Activated naive CD4-positive, alpha-beta T cell treated with anti-CD3 and anti-CD28 coated beads, Interleukin-2, amount 50 U/mL, for 24 hours (primary cell): Measurements from ENCODE around the gene NLRC5.

Source experiments
- H3K27ac Mint-ChIP-seq: one replicate; pipeline ENCODE4 v1.8.0; 2021; ENCODE audit warnings: mild to moderate bottlenecking, mixed read lengths
- H3K27me3 Mint-ChIP-seq: one replicate; pipeline ENCODE4 v1.8.0; 2021; ENCODE audit warnings: mixed read lengths
- H3K36me3 Mint-ChIP-seq: one replicate; pipeline ENCODE4 v1.8.0; 2021; ENCODE audit warnings: mixed read lengths
- H3K4me1 Mint-ChIP-seq: one replicate; pipeline ENCODE4 v1.8.0; 2021; ENCODE audit warnings: mixed read lengths
- H3K4me3 Mint-ChIP-seq: one replicate; pipeline ENCODE4 v1.8.0; 2021; ENCODE audit warnings: mild to moderate bottlenecking, mixed read lengths
- H3K9me3 Mint-ChIP-seq: one replicate; pipeline ENCODE4 v1.8.0; 2021; ENCODE audit warnings: mixed read lengths

Gene NLRC5

DNA sequence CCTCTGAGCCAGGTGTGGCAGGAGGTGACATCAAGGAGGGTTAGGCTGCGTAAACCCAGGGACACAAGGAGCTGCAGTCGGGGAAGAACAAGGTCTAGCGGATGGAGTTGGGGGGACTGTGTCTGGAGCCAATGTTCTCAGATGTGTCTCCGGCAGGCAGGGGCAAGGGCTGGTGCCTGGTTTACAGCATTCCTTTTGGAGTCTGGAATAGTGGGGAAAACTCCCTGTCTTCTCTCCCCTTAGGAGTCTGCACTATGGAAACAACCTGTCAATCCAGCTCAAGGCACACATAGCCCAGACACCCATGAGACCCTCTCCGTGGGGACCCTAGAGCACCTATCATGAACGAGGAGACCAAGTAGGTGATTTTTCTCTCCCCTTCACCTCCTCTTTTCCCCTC is 27.5 kb downstream of the NLRC5 start:
- H3K27ac Mint-ChIP-seq: peak overlapping the region; percentile 99
- peaks cover 40% of the 10 kb centered on the region for H3K36me3 Mint-ChIP-seq
- H3K27me3 Mint-ChIP-seq: no peaks in the 10 kb centered on the region
- H3K4me1 Mint-ChIP-seq: peaks cover 90% of the 10 kb centered on the region
- H3K4me3 Mint-ChIP-seq: peak overlapping the region; percentile 75
- H3K9me3 Mint-ChIP-seq: no peaks in the 10 kb centered on the region

DNA sequence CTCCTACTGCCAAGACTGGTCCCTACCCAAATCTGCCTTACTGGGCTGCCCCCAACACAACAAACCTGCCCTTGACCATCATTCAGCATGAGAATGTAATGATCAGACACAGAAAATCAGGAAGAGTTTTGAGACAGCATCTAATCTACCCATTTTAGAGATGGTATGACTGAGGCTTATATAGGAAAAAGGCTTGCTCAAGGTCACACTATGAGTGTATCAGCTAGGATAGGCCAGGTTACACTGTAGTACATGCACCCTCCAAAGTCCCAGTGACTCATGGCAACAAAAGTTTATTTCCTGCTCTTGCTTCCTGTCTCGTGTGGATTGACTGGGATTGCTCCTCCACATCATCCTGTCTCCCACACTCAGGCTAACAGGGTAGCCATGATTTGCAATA is 27.9 kb downstream of the NLRC5 start:
- peaks cover 90% of the 10 kb centered on the region for H3K4me1 Mint-ChIP-seq
- peaks cover 38% of the 10 kb centered on the region for H3K36me3 Mint-ChIP-seq
- H3K9me3 Mint-ChIP-seq: no peaks in the 10 kb centered on the region
- H3K27ac Mint-ChIP-seq: peak overlapping the region; percentile 90
- H3K4me3 Mint-ChIP-seq: peak overlapping the region; percentile 24
- no peaks in the 10 kb centered on the region for H3K27me3 Mint-ChIP-seq

- H3K27me3 Mint-ChIP-seq: no peaks in the 10 kb centered on the region
- H3K4me1 Mint-ChIP-seq: peaks cover 91% of the 10 kb centered on the region
- H3K4me3 Mint-ChIP-seq: no peak overlapping the region
- no peaks in the 10 kb centered on the region for H3K9me3 Mint-ChIP-seq
- H3K27ac Mint-ChIP-seq: peak overlapping the region; percentile 53
- peaks cover 45% of the 10 kb centered on the region for H3K36me3 Mint-ChIP-seq
Measured at GRCh38 chr16:57019746-57020145, 30.4 kb downstream of the NLRC5 start.

GRCh38 chr16:57020651-57021050 is 31.3 kb downstream of the NLRC5 start:
- Mint-ChIP-seq H3K27ac (peak overlapping the region; percentile 65), H3K36me3 (peaks cover 45% of the 10 kb centered on the region), H3K4me3 (no peak overlapping the region), H3K4me1 (peaks cover 93% of the 10 kb centered on the region), H3K9me3 (no peaks in the 10 kb centered on the region), H3K27me3 (no peaks in the 10 kb centered on the region)

- Mint-ChIP-seq H3K27me3 (no peaks in the 10 kb centered on the region), H3K4me3 (peak overlapping the region; percentile 37), H3K36me3 (peaks cover 40% of the 10 kb centered on the region), H3K4me1 (peaks cover 95% of the 10 kb centered on the region), H3K9me3 (no peaks in the 10 kb centered on the region), H3K27ac (peak overlapping the region; percentile 53)
Measured at GRCh38 chr16:57021757-57022156, 32.4 kb downstream of the NLRC5 start.

GRCh38 chr16:57022445-57022844 is 33.1 kb downstream of the NLRC5 start:
- Mint-ChIP-seq H3K27me3 (no peaks in the 10 kb centered on the region), H3K4me3 (no peak overlapping the region), H3K27ac (peak overlapping the region; percentile 62), H3K9me3 (no peaks in the 10 kb centered on the region), H3K4me1 (peaks cover 95% of the 10 kb centered on the region), H3K36me3 (peaks cover 40% of the 10 kb centered on the region)

GRCh38 chr16:57023541-57024249 is 34.3 kb downstream of the NLRC5 start:
- H3K4me1 Mint-ChIP-seq: peaks cover 88% of the 10 kb centered on the region
- no peaks in the 10 kb centered on the region for H3K9me3 Mint-ChIP-seq
- no peaks in the 10 kb centered on the region for H3K27me3 Mint-ChIP-seq
- peak overlapping the region; percentile 58 for H3K4me3 Mint-ChIP-seq
- H3K27ac Mint-ChIP-seq: peak overlapping the region; percentile 83
- peaks cover 31% of the 10 kb centered on the region for H3K36me3 Mint-ChIP-seq

- peak overlapping the region; percentile 26 for H3K4me3 Mint-ChIP-seq
- peak overlapping the region; percentile 70 for H3K27ac Mint-ChIP-seq
- no peaks in the 10 kb centered on the region for H3K27me3 Mint-ChIP-seq
- H3K4me1 Mint-ChIP-seq: peaks cover 80% of the 10 kb centered on the region
- no peaks in the 10 kb centered on the region for H3K9me3 Mint-ChIP-seq
- peaks cover 33% of the 10 kb centered on the region for H3K36me3 Mint-ChIP-seq
Measured at GRCh38 chr16:57024894-57025680, 35.7 kb downstream of the NLRC5 start.

- no peaks in the 10 kb centered on the region for H3K27me3 Mint-ChIP-seq
- peak overlapping the region; percentile 83 for H3K27ac Mint-ChIP-seq
- peaks cover 32% of the 10 kb centered on the region for H3K36me3 Mint-ChIP-seq
- H3K9me3 Mint-ChIP-seq: no peaks in the 10 kb centered on the region
- no peak overlapping the region for H3K4me3 Mint-ChIP-seq
- peaks cover 78% of the 10 kb centered on the region for H3K4me1 Mint-ChIP-seq
Measured at GRCh38 chr16:57025941-57026777, 36.8 kb downstream of the NLRC5 start.

DNA sequence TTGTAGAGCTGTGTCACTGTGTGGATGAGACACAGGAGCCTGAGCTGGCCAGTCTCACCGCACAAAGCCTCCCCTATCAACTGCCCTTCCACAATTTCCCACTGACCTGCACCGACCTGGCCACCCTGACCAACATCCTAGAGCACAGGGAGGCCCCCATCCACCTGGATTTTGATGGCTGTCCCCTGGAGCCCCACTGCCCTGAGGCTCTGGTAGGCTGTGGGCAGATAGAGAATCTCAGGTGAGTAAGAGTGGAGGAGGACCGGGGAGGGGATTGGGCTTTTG is 37.4 kb downstream of the NLRC5 start:
- Mint-ChIP-seq H3K4me1 (peaks cover 78% of the 10 kb centered on the region), H3K36me3 (peaks cover 32% of the 10 kb centered on the region)

GRCh38 chr16:57027067-57027466 is 37.7 kb downstream of the NLRC5 start:
- H3K9me3 Mint-ChIP-seq: no peaks in the 10 kb centered on the region
- H3K27me3 Mint-ChIP-seq: no peaks in the 10 kb centered on the region
- H3K27ac Mint-ChIP-seq: peak overlapping the region; percentile 83
- no peak overlapping the region for H3K4me3 Mint-ChIP-seq
- peaks cover 30% of the 10 kb centered on the region for H3K36me3 Mint-ChIP-seq
- peaks cover 78% of the 10 kb centered on the region for H3K4me1 Mint-ChIP-seq

More for the DNA sequence above, 37.4 kb downstream of the NLRC5 start:
- Mint-ChIP-seq H3K27me3 (no peaks in the 10 kb centered on the region), H3K9me3 (no peaks in the 10 kb centered on the region), H3K4me3 (no peak overlapping the region), H3K27ac (peak overlapping the region; percentile 83)

- Mint-ChIP-seq H3K9me3 (no peaks in the 10 kb centered on the region), H3K36me3 (peaks cover 26% of the 10 kb centered on the region), H3K27ac (no peak overlapping the region), H3K27me3 (no peaks in the 10 kb centered on the region), H3K4me3 (no peak overlapping the region), H3K4me1 (peaks cover 72% of the 10 kb centered on the region)
Measured at GRCh38 chr16:57028086-57028485, 38.7 kb downstream of the NLRC5 start.

- H3K27me3 Mint-ChIP-seq: no peaks in the 10 kb centered on the region
- H3K27ac Mint-ChIP-seq: no peak overlapping the region
- H3K9me3 Mint-ChIP-seq: no peaks in the 10 kb centered on the region
- peaks cover 24% of the 10 kb centered on the region for H3K36me3 Mint-ChIP-seq
- no peak overlapping the region for H3K4me3 Mint-ChIP-seq
- peaks cover 62% of the 10 kb centered on the region for H3K4me1 Mint-ChIP-seq
Measured at GRCh38 chr16:57029161-57030160, 40.1 kb downstream of the NLRC5 start.

GRCh38 chr16:57030346-57030902 is 41.1 kb downstream of the NLRC5 start:
- no peak overlapping the region for H3K4me3 Mint-ChIP-seq
- H3K36me3 Mint-ChIP-seq: peaks cover 28% of the 10 kb centered on the region
- H3K4me1 Mint-ChIP-seq: peaks cover 58% of the 10 kb centered on the region
- peak overlapping the region; percentile 71 for H3K27ac Mint-ChIP-seq
- no peaks in the 10 kb centered on the region for H3K9me3 Mint-ChIP-seq
- H3K27me3 Mint-ChIP-seq: no peaks in the 10 kb centered on the region
